A549 (cell line): ENCODE results near the gene NOC3L.

Source experiments
- CEBPB ChIP-seq, 2 experiments: fragments of >200 bp in 1 of 2; sonication (Bioruptor Twin) in 1 of 2; formaldehyde crosslinking in 1 of 2; IDR thresholded peaks; 2 replicates each; pipeline ENCODE4 v1.6.1; 2012 to 2016
- CTCF ChIP-seq: fragments of >200 bp; sonication (Bioruptor Twin); formaldehyde crosslinking; IDR thresholded peaks from 3 replicates; pipeline ENCODE4 v1.5.1; 2016
- ESRRA ChIP-seq: fragments of 150-350 bp; IDR thresholded peaks from 2 replicates; pipeline ENCODE4 v1.6.1; 2014; ENCODE audit warnings: mild to moderate bottlenecking, low read length, borderline replicate concordance
- NR3C1 ChIP-seq: fragments of >200 bp; sonication (Bioruptor Twin); formaldehyde crosslinking; IDR thresholded peaks from 3 replicates; pipeline ENCODE4 v1.6.1; 2017
- POLR2A ChIP-seq: IDR thresholded peaks from 2 replicates; pipeline ENCODE4 v1.6.1; 2012; ENCODE audit warnings: mild to moderate bottlenecking, low read length
- RAD21 ChIP-seq, 2 experiments: fragments of >200 bp in 1 of 2; sonication (Bioruptor Twin) in 1 of 2; formaldehyde crosslinking in 1 of 2; IDR thresholded peaks in 1 of 2; conservative IDR thresholded peaks in 1 of 2; 2 replicates in 1 of 2; 3 replicates in 1 of 2; pipeline ENCODE4 v1.6.1; 2012 to 2018; ENCODE audit warnings: inconsistent platforms in 1 of 2
- REST ChIP-seq: fragments of 200-600 bp; sonication (generic); IDR thresholded peaks from 2 replicates; pipeline ENCODE4 v1.6.1; 2016; ENCODE audit warnings: antibody characterized with exemption, mild to moderate bottlenecking, moderate library complexity
- RFX5 ChIP-seq: fragments of 450-650 bp; IDR thresholded peaks from 2 replicates; pipeline ENCODE4 v1.7.1; 2014; ENCODE audit warnings: antibody characterized with exemption, mild to moderate bottlenecking, moderate library complexity

DNA sequence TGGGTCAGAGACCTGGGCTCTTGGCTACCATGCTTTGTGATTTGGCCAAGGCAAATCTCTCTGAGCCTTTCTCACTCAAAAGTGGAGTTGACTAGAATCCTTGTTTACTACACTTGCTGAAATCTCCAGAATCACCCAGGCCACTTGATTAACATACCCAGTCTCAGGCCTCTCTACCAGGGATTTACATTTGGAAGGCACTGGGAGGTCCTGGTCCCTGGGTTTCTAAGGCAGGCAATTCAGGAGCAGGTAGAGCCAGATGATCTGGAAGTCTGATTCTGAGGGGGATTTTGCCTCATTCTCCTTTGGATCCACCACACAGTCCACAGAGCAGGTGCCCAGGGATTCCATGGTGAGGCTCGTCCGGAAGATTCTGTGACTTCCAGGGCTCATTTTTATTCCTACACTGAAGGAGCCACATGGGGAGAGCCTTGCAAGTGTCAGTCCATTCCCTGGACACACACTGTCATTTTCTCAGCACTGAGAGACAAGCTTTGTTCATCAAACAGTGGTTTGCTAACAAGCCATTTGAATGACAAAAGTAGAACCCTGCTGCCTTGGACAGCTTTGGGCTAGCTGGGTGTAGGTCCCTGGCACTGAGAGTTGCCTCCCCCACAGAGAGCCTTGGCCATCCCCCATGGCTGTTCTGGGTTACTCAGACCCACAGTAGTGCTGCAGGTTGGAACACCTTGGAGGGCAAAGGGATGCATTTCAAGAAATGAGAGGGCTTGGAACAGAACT, 74.2 kb downstream of the NOC3L start:
- no peak for TF ChIP-seq CTCF
- no peak for TF ChIP-seq NR3C1
- no peak for TF ChIP-seq POLR2A
- no peak for TF ChIP-seq REST
- TF ChIP-seq ESRRA, result no peak
- no peak for TF ChIP-seq CEBPB (IDR thresholded peaks at IDR 0.05)
- TF ChIP-seq RFX5, result no peak
- no peak for TF ChIP-seq RAD21 (conservative IDR thresholded peaks at IDR 0.05 in 1 of 2, IDR thresholded peaks at IDR 0.05 in 1 of 2)
